Measurements from ENCODE around the gene EBLN2. TPM values are rescaled to one million over a fixed set of nuclear protein-coding genes. Genes with fewer than 3 reads are reported as not detected.

EBLN2 gene
- 1 to 10 TPM in 8 of 10 donors, under 1 TPM in 2; 0.88 to 2.0 (median 1.3) TPM for total RNA-seq
- under 1 TPM; 0.28 to 0.80 TPM for polyA plus RNA-seq
- long read RNA-seq, donor 1, result 0 reads
- long read RNA-seq, donor 2, partial matches to known transcripts, result 0 of 1 reads
- long read RNA-seq, donor 2, other reads (novel, unspliced or antisense), result 0 of 1 reads
- long read RNA-seq, donor 3, partial matches to known transcripts, result 0 of 1 reads
- long read RNA-seq, donor 3, other reads (novel, unspliced or antisense), result 0 of 1 reads

GRCh38 chr3:73061416-73061815 lies at the start of gene EBLN2:
EBLN2 (plus strand) TSS chr3:73061659; CDS start chr3:73062082, 423 bp downstream.
- ATAC-seq (peak in 6 of 8 donors; percentile 46 to 95 (median 81)), DNase-seq (no peak)
- H3K27ac ChIP-seq, result peak within 1 kb of the TSS in 7 of 10 donors; percentile 2 to 58 (median 12)
- peaks cover 0 to 65% (median 22%) of the 10 kb centered on the region in 9 donors for H3K36me3 ChIP-seq
- peaks cover 0 to 31% (median 14%) of the 10 kb centered on the region in 9 donors for H3K4me1 ChIP-seq
- intact Hi-C loops (cut with DNase I), result loop anchor here in 2 of 10 donors (5.0 kb wide), 1 partner anchor 214 kb away; the partner anchor contains the start of gene SHQ1 (in 2 of the 2)
- 59 to 72% methylated on average over 2 of the region's 2 CpGs for WGBS, 2 donors
- no peaks in the 10 kb centered on the region for H3K9me3 ChIP-seq
- TF ChIP-seq, protein P1, sequence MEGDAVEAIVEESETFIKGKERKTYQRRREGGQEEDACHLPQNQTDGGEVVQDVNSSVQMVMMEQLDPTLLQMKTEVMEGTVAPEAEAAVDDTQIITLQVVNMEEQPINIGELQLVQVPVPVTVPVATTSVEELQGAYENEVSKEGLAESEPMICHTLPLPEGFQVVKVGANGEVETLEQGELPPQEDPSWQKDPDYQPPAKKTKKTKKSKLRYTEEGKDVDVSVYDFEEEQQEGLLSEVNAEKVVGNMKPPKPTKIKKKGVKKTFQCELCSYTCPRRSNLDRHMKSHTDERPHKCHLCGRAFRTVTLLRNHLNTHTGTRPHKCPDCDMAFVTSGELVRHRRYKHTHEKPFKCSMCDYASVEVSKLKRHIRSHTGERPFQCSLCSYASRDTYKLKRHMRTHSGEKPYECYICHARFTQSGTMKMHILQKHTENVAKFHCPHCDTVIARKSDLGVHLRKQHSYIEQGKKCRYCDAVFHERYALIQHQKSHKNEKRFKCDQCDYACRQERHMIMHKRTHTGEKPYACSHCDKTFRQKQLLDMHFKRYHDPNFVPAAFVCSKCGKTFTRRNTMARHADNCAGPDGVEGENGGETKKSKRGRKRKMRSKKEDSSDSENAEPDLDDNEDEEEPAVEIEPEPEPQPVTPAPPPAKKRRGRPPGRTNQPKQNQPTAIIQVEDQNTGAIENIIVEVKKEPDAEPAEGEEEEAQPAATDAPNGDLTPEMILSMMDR (IDR thresholded peaks at IDR 0.05), result no peak
- H3K27me3 ChIP-seq, result no peaks in the 10 kb centered on the region
- no peak within 1 kb of the TSS for H3K4me3 ChIP-seq

GRCh38 chr3:73018298-73018697 lies 43.2 kb upstream of the EBLN2 start:
- Histone ChIP-seq H3K4me1 (peaks cover 0 to 68% (median 31%) of the 10 kb centered on the region in 9 donors), H3K36me3 (peaks cover 0 to 19% (median 0%) of the 10 kb centered on the region in 9 donors), H3K27me3 (no peaks in the 10 kb centered on the region), H3K4me3 (no peak overlapping the region), H3K9me3 (no peaks in the 10 kb centered on the region), H3K27ac (no peak overlapping the region)
- ATAC-seq (no peak), DNase-seq (no peak)
- TF ChIP-seq, protein P1 (IDR thresholded peaks at IDR 0.05), result no peak
- intact Hi-C loops (cut with DNase I), result no loop called here
- WGBS, 2 donors, result 94 to 95% methylated on average over 4 of the region's 4 CpGs

DNA sequence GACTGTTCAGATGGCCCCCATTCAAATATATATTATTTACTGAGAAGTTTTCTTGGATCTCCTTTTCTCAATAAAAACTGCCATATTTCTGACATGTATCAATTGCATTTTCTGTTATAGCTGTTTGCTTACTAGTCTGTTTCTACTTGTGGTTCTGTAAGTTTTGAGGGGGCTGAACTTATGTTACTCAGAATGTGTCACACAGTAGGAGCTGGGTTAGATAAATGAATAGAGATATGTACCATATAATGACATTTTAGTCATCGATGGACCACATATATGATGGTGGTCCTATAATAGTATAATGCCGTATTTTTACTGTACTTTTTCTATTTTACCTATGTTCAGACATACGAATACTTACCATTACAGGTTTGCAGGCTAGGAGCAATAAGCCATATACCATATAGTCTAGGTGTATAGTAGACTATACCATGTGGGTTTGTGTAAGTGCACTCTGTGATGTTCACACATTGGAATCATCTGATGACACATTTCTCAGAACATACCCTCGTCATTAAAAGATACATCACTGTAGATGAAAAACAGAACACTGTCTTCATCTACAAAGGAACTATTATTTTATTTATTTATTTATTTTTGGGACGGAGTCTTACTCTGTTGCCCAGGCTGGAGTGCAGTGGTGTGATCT lies 42.5 kb upstream of the EBLN2 start:
- H3K4me1 ChIP-seq, result peaks cover 0 to 68% (median 37%) of the 10 kb centered on the region in 9 donors
- no peak for ATAC-seq
- H3K9me3 ChIP-seq, result no peaks in the 10 kb centered on the region
- TF ChIP-seq, protein P1 (IDR thresholded peaks at IDR 0.05), result no peak
- 64 to 70% methylated on average over 5 of the region's 5 CpGs for WGBS, 2 donors
- intact Hi-C loops (cut with DNase I), result no loop called here
- no peak overlapping the region for H3K27ac ChIP-seq
- DNase-seq, result no peak
- H3K36me3 ChIP-seq, result peaks cover 0 to 19% (median 0%) of the 10 kb centered on the region in 9 donors
- no peaks in the 10 kb centered on the region for H3K27me3 ChIP-seq
- no peak overlapping the region for H3K4me3 ChIP-seq

DNA sequence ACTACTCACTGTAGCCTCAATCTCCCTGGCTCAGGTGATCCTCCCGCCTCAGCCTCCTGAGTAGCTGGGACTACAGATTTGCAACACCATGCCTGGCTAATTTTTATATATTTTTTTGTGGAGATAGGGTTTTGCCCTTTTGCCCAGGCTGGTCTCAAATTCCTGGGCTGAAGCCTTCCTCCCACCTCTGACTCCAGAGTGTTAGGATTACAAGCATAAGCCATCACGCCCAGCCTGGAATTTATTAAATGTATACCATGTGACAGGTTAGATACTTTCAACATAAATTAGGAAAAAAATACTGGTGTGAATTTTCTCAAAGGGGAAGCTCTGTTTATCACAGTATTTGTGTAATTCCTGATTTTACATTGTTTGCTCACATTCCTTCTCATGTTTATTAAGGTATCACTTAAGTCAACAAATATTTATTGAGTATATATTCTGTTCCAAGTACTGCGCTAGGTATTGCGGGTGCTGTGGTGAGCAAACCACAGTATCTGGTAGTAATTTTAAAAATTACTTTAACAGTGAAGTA lies 40.1 kb upstream of the EBLN2 start:
- H3K4me1 ChIP-seq, result peaks cover 0 to 87% (median 57%) of the 10 kb centered on the region in 9 donors
- intact Hi-C loops (cut with DNase I), result no loop called here

More for the DNA sequence above, 40.1 kb upstream of the EBLN2 start:
- DNase-seq, result no peak
- Histone ChIP-seq H3K36me3 (peaks cover 0 to 9% (median 0%) of the 10 kb centered on the region in 9 donors), H3K27me3 (no peaks in the 10 kb centered on the region), H3K27ac (no peak overlapping the region), H3K9me3 (no peaks in the 10 kb centered on the region), H3K4me3 (no peak overlapping the region)
- WGBS, 2 donors, result 49 to 61% methylated on average over 4 of the region's 4 CpGs
- ATAC-seq, result no peak
- TF ChIP-seq, protein P1 (IDR thresholded peaks at IDR 0.05), result no peak
